BLaER1 (cell line): ENCODE measurements around the gene C11orf24.

Experiments
- H3K27ac ChIP-seq: shearing (Covaris generic); formaldehyde crosslinking; 2 replicates; pipeline ENCODE4 v1.8.1; 2022
- H3K27me3 ChIP-seq: shearing (Covaris generic); formaldehyde crosslinking; 2 replicates; pipeline ENCODE4 v1.8.1; 2022
- H3K36me3 ChIP-seq: shearing (Covaris generic); formaldehyde crosslinking; 2 replicates; pipeline ENCODE4 v1.8.1; 2022
- H3K4me1 ChIP-seq: shearing (Covaris generic); formaldehyde crosslinking; 2 replicates; pipeline ENCODE4 v1.8.1; 2022
- H3K4me2 ChIP-seq: shearing (Covaris generic); formaldehyde crosslinking; 2 replicates; pipeline ENCODE4 v1.8.1; 2022
- H3K4me3 ChIP-seq: shearing (Covaris generic); formaldehyde crosslinking; 2 replicates; pipeline ENCODE4 v1.8.1; 2022
- H3K9ac ChIP-seq: shearing (Covaris generic); formaldehyde crosslinking; 2 replicates; pipeline ENCODE4 v1.8.1; 2022
- H3K9me3 ChIP-seq: shearing (Covaris generic); formaldehyde crosslinking; 2 replicates; pipeline ENCODE4 v1.8.1; 2022
- H4K20me1 ChIP-seq: shearing (Covaris generic); formaldehyde crosslinking; 2 replicates; pipeline ENCODE4 v1.8.1; 2022
- Cebpa-rat ChIP-seq: shearing (Covaris generic); IDR thresholded peaks from 2 replicates; pipeline ENCODE4 v1.8.1; 2022

Gene C11orf24

GRCh38 chr11:68224606-68225005 lies 47.2 kb downstream of the C11orf24 start:
- TF ChIP-seq Cebpa-rat: no peak
- Histone ChIP-seq H3K27me3 (no peaks in the 10 kb centered on the region), H3K4me3 (no peak overlapping the region), H3K27ac (no peak overlapping the region), H3K9ac (no peak overlapping the region), H4K20me1 (no peaks in the 10 kb centered on the region), H3K4me2 (no peak overlapping the region), H3K4me1 (peaks cover 16% of the 10 kb centered on the region), H3K9me3 (peaks cover 20% of the 10 kb centered on the region), H3K36me3 (no peaks in the 10 kb centered on the region)

- Histone ChIP-seq H3K4me1 (peaks cover 28% of the 10 kb centered on the region), H3K27ac (no peak overlapping the region), H3K36me3 (no peaks in the 10 kb centered on the region), H3K9me3 (peaks cover 6% of the 10 kb centered on the region), H3K9ac (no peak overlapping the region), H3K27me3 (no peaks in the 10 kb centered on the region), H4K20me1 (no peaks in the 10 kb centered on the region), H3K4me3 (no peak overlapping the region), H3K4me2 (no peak overlapping the region)
- no peak for TF ChIP-seq Cebpa-rat
Measured at GRCh38 chr11:68223275-68223674, 48.5 kb downstream of the C11orf24 start.

GRCh38 chr11:68221406-68221805 lies 50.4 kb downstream of the C11orf24 start:
- H3K27me3 ChIP-seq: no peaks in the 10 kb centered on the region
- TF ChIP-seq Cebpa-rat: no peak
- no peaks in the 10 kb centered on the region for H4K20me1 ChIP-seq
- H3K9ac ChIP-seq: no peak overlapping the region
- no peaks in the 10 kb centered on the region for H3K36me3 ChIP-seq
- H3K9me3 ChIP-seq: peaks cover 1% of the 10 kb centered on the region; the same call in 1 of the 2 replicates
- H3K4me1 ChIP-seq: peaks cover 34% of the 10 kb centered on the region
- no peak overlapping the region for H3K4me3 ChIP-seq
- H3K4me2 ChIP-seq: no peak overlapping the region
- no peak overlapping the region for H3K27ac ChIP-seq

GRCh38 chr11:68216171-68216938 lies 55.4 kb downstream of the C11orf24 start:
- H3K4me3 ChIP-seq: no peak overlapping the region
- H3K9me3 ChIP-seq: no peaks in the 10 kb centered on the region
- peak overlapping the region; percentile 32; the same call in 1 of the 2 replicates for H3K27ac ChIP-seq
- no peak for TF ChIP-seq Cebpa-rat
- no peak overlapping the region for H3K4me2 ChIP-seq
- no peak overlapping the region for H3K9ac ChIP-seq
- H3K36me3 ChIP-seq: no peaks in the 10 kb centered on the region
- no peaks in the 10 kb centered on the region for H3K27me3 ChIP-seq
- peaks cover 13% of the 10 kb centered on the region for H4K20me1 ChIP-seq
- H3K4me1 ChIP-seq: peaks cover 55% of the 10 kb centered on the region

- Histone ChIP-seq H4K20me1 (peaks cover 20% of the 10 kb centered on the region), H3K4me2 (no peak overlapping the region), H3K9me3 (no peaks in the 10 kb centered on the region), H3K27ac (peak overlapping the region; percentile 32; the same call in 1 of the 2 replicates), H3K4me1 (peaks cover 59% of the 10 kb centered on the region), H3K27me3 (no peaks in the 10 kb centered on the region), H3K9ac (no peak overlapping the region), H3K36me3 (no peaks in the 10 kb centered on the region), H3K4me3 (no peak overlapping the region)
- TF ChIP-seq Cebpa-rat: no peak
Measured at GRCh38 chr11:68215524-68216170, 56.1 kb downstream of the C11orf24 start.

GRCh38 chr11:68215087-68215445 lies 56.7 kb downstream of the C11orf24 start:
- TF ChIP-seq Cebpa-rat: no peak
- Histone ChIP-seq H3K4me1 (peaks cover 59% of the 10 kb centered on the region), H3K36me3 (no peaks in the 10 kb centered on the region), H3K9ac (no peak overlapping the region), H4K20me1 (peaks cover 25% of the 10 kb centered on the region), H3K4me3 (no peak overlapping the region), H3K27me3 (no peaks in the 10 kb centered on the region), H3K4me2 (peak overlapping the region; percentile 95), H3K9me3 (no peaks in the 10 kb centered on the region), H3K27ac (no peak overlapping the region)

- H3K4me1 ChIP-seq: peaks cover 59% of the 10 kb centered on the region
- no peak for TF ChIP-seq Cebpa-rat
- no peaks in the 10 kb centered on the region for H3K36me3 ChIP-seq
- no peaks in the 10 kb centered on the region for H3K9me3 ChIP-seq
- H4K20me1 ChIP-seq: peaks cover 32% of the 10 kb centered on the region
- H3K9ac ChIP-seq: peak overlapping the region; percentile 97
- no peaks in the 10 kb centered on the region for H3K27me3 ChIP-seq
- H3K4me2 ChIP-seq: peak overlapping the region; percentile 95
- peak overlapping the region; percentile 81 for H3K4me3 ChIP-seq
- H3K27ac ChIP-seq: peak overlapping the region; percentile 99
Measured at GRCh38 chr11:68214173-68215086, 57.3 kb downstream of the C11orf24 start.

GRCh38 chr11:68213555-68214172 lies 58.1 kb downstream of the C11orf24 start:
- peaks cover 39% of the 10 kb centered on the region for H4K20me1 ChIP-seq
- H3K9me3 ChIP-seq: no peaks in the 10 kb centered on the region
- peak overlapping the region; percentile 81 for H3K4me3 ChIP-seq
- H3K27me3 ChIP-seq: no peaks in the 10 kb centered on the region
- H3K9ac ChIP-seq: peak overlapping the region; percentile 97
- H3K4me2 ChIP-seq: peak overlapping the region; percentile 95
- H3K4me1 ChIP-seq: peaks cover 61% of the 10 kb centered on the region
- no peaks in the 10 kb centered on the region for H3K36me3 ChIP-seq
- H3K27ac ChIP-seq: peak overlapping the region; percentile 99
- TF ChIP-seq Cebpa-rat: no peak

- H3K27me3 ChIP-seq: no peaks in the 10 kb centered on the region
- peak within 1 kb of the TSS; percentile 81 for H3K4me3 ChIP-seq
- H3K4me1 ChIP-seq: peaks cover 61% of the 10 kb centered on the region
Measured at GRCh38 chr11:68213135-68213515, 58.6 kb downstream of the C11orf24 start, which contains the start of gene KMT5B. TSS of gene KMT5B (minus strand) at chr11:68213296. CDS start at chr11:68190076, 23,220 bp downstream.

More at GRCh38 chr11:68213135-68213515, 58.6 kb downstream of the C11orf24 start, which contains the start of gene KMT5B:
- Histone ChIP-seq H3K9ac (peak within 1 kb of the TSS; percentile 97), H3K36me3 (no peaks in the 10 kb centered on the region), H4K20me1 (peaks cover 45% of the 10 kb centered on the region), H3K27ac (peak within 1 kb of the TSS; percentile 99), H3K4me2 (peak within 1 kb of the TSS; percentile 100), H3K9me3 (no peaks in the 10 kb centered on the region)
- TF ChIP-seq Cebpa-rat: no peak
